G401 (cell line): ENCODE measurements around the gene C2CD2. TPM values are rescaled to one million over a fixed set of nuclear protein-coding genes. Genes with fewer than 3 reads are reported as not detected.

ENCODE experiments used
- DNase-seq: peaks from one replicate; pipeline ENCODE4 v3.0.0-alpha.2; 2015; ENCODE audit warnings: low spot score
- in situ Hi-C: cut with HindIII; loops from 2 replicates; pipeline ENCODE4 v1.10.0; 2016; ENCODE audit warnings: low sequenced_read_pairs, mixed read lengths
- total RNA-seq: library from RNA; depleted of rRNA; stranded (reverse); fragments of >200 nt; shearing (Covaris generic); gene quantifications from 2 replicates; pipeline ENCODE4 v1.2.3, GENCODE V29; 2014

Gene C2CD2
- total RNA-seq, 1 experiment from 2014 or later = 16.3 TPM

GRCh38 chr21:41976611-41977010 lies 22.8 kb upstream of the C2CD2 start:
- in situ Hi-C loops = no loop called here
- no peak for DNase-seq

- DNase-seq = no peak
- in situ Hi-C loops = no loop called here
Measured at GRCh38 chr21:41975391-41976272, 21.8 kb upstream of the C2CD2 start.

GRCh38 chr21:41974752-41975053 lies 20.9 kb upstream of the C2CD2 start:
- no peak for DNase-seq
- in situ Hi-C loops = no loop called here

- DNase-seq = no peak
- in situ Hi-C loops = no loop called here
Measured at GRCh38 chr21:41973861-41974751, 20.3 kb upstream of the C2CD2 start.

- DNase-seq = no peak
- in situ Hi-C loops = no loop called here
Measured at GRCh38 chr21:41973427-41973831, 19.6 kb upstream of the C2CD2 start.

- DNase-seq = no peak
- in situ Hi-C loops = no loop called here
Measured at GRCh38 chr21:41972511-41973205, 18.8 kb upstream of the C2CD2 start.

GRCh38 chr21:41971891-41972290 lies 18.1 kb upstream of the C2CD2 start:
- DNase-seq = no peak
- in situ Hi-C loops = no loop called here

- no peak for DNase-seq
- in situ Hi-C loops = no loop called here
Measured at GRCh38 chr21:41970751-41971653, 17.2 kb upstream of the C2CD2 start.

- no peak for DNase-seq
- in situ Hi-C loops = no loop called here
Measured at GRCh38 chr21:41970106-41970391, 16.2 kb upstream of the C2CD2 start.

- DNase-seq = no peak
- in situ Hi-C loops = no loop called here
Measured at GRCh38 chr21:41967708-41968107, 13.9 kb upstream of the C2CD2 start.

GRCh38 chr21:41966872-41967621 lies 13.2 kb upstream of the C2CD2 start:
- in situ Hi-C loops = no loop called here
- DNase-seq = no peak

- in situ Hi-C loops = no loop called here
Measured at GRCh38 chr21:41966041-41966833, 12.4 kb upstream of the C2CD2 start.

GRCh38 chr21:41965461-41966013 lies 11.7 kb upstream of the C2CD2 start:
- in situ Hi-C loops = no loop called here

More at GRCh38 chr21:41966041-41966833, 12.4 kb upstream of the C2CD2 start:
- DNase-seq = no peak

GRCh38 chr21:41965045-41965444 lies 11.2 kb upstream of the C2CD2 start:
- no peak for DNase-seq

More at GRCh38 chr21:41965461-41966013, 11.7 kb upstream of the C2CD2 start:
- no peak for DNase-seq

GRCh38 chr21:41964171-41964570 lies 10.4 kb upstream of the C2CD2 start:
- in situ Hi-C loops = no loop called here
- no peak for DNase-seq

More at GRCh38 chr21:41965045-41965444, 11.2 kb upstream of the C2CD2 start:
- in situ Hi-C loops = no loop called here

GRCh38 chr21:41962425-41962966 lies 8.7 kb upstream of the C2CD2 start:
- in situ Hi-C loops = no loop called here
- DNase-seq = no peak

- in situ Hi-C loops = no loop called here
- DNase-seq = no peak
Measured at GRCh38 chr21:41961753-41962152, 7.9 kb upstream of the C2CD2 start.
